Measurements from ENCODE around the gene ACAD8. TPM values are rescaled to one million over a fixed set of nuclear protein-coding genes. Genes with fewer than 3 reads are reported as not detected.

The ACAD8 gene
- total and polyA plus RNA-seq, 8 donors = 15.9 to 38.5 (median 18.2) TPM

DNA sequence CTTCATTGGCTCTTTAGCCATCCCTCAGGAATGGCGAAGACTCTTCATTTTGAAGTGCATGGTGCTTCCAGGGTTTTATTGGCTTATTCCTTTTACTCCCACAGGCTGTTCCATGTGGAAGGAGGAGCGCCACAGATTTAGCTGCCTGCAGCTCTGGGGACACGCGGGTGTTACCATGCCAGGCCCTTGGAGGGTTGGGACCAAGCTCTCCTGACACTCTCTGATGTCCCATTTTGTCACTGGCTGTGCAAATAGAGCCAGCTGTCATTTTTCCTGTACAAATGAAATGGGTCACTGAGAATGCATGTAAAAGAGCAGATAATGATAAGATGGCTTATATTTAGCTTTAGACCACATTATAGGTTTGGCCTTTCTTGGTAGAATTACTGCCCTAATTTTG, 9.5 kb upstream of the ACAD8 start:
- H3K36me3 ChIP-seq = peaks cover 0 to 43% (median 19%) of the 10 kb centered on the region in 3 donors
- FAIRE-seq = no peak

DNA sequence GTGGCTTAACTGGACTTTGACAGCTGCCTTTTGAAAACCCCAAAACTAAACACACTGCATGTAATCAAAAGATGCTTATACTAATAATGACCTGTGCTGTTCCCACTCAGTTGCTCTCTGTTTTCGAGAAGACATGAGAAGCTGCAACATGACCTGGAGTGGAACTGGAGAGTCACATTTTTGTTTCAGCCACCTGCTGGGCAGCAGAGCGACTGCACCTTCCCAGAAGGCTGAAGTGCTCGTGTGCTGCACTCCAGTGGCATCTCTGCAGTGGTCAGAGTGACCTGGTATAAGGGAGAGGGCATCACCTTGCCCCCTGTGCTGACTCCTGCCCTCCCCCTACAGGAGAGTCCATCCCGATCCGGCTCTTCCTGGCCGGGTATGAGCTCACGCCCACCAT, 8.8 kb upstream of the ACAD8 start:
- Histone ChIP-seq H3K4me1 (no peaks in the 10 kb centered on the region), H3K9me3 (no peaks in the 10 kb centered on the region), H3K27me3 (no peaks in the 10 kb centered on the region), H3K27ac (no peak overlapping the region), H3K4me3 (no peak overlapping the region), H3K36me3 (peaks cover 0 to 43% (median 19%) of the 10 kb centered on the region in 3 donors)
- TF ChIP-seq, protein P1, sequence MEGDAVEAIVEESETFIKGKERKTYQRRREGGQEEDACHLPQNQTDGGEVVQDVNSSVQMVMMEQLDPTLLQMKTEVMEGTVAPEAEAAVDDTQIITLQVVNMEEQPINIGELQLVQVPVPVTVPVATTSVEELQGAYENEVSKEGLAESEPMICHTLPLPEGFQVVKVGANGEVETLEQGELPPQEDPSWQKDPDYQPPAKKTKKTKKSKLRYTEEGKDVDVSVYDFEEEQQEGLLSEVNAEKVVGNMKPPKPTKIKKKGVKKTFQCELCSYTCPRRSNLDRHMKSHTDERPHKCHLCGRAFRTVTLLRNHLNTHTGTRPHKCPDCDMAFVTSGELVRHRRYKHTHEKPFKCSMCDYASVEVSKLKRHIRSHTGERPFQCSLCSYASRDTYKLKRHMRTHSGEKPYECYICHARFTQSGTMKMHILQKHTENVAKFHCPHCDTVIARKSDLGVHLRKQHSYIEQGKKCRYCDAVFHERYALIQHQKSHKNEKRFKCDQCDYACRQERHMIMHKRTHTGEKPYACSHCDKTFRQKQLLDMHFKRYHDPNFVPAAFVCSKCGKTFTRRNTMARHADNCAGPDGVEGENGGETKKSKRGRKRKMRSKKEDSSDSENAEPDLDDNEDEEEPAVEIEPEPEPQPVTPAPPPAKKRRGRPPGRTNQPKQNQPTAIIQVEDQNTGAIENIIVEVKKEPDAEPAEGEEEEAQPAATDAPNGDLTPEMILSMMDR (IDR thresholded peaks at IDR 0.05) = peak in 2 of 4 donors; percentile 24 to 27
- WGBS, 2 donors = 63 to 70% methylated on average over 7 of the region's 7 CpGs
- ATAC-seq (peak in 3 of 4 donors; percentile 55 to 76 (median 65)), DNase-seq (no peak), FAIRE-seq (no peak)
- intact Hi-C loops (cut with DNase I) = no loop called here

More for the DNA sequence above, 9.5 kb upstream of the ACAD8 start:
- ATAC-seq (peak in 3 of 4 donors; percentile 19 to 64 (median 51)), DNase-seq (no peak)
- Histone ChIP-seq H3K9me3 (no peaks in the 10 kb centered on the region), H3K27ac (no peak overlapping the region), H3K27me3 (no peaks in the 10 kb centered on the region), H3K4me3 (no peak overlapping the region), H3K4me1 (no peaks in the 10 kb centered on the region)
- 76 to 77% methylated on average over 4 of the region's 4 CpGs for WGBS, 2 donors
- intact Hi-C loops (cut with DNase I) = no loop called here
- TF ChIP-seq, protein P1 (IDR thresholded peaks at IDR 0.05) = no peak

DNA sequence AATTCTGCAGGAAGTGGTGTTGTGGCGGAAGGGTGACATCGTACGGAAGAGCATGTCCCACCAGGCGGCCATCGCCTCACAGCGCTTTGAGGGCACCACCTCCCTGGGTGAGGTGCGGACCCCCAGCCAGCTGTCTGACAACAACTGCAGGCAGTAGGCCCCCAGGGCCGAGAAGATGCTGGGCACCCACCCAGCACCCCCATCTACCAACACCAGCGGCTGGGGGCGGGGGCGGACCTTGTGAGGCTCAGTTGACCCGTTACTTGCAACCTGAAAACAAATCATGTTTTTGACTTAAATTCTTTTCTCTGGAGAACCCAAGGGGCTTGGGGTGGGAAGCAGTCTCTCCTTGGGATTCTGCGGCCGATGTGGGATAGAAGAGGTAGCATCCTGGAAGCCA, 7.9 kb upstream of the ACAD8 start:
- Histone ChIP-seq H3K4me1 (no peaks in the 10 kb centered on the region), H3K4me3 (no peak overlapping the region), H3K27ac (no peak overlapping the region), H3K27me3 (no peaks in the 10 kb centered on the region), H3K9me3 (no peaks in the 10 kb centered on the region), H3K36me3 (peaks cover 0 to 51% (median 19%) of the 10 kb centered on the region in 3 donors)
- DNase-seq (peak in 1 of 6 donors; percentile 51), FAIRE-seq (no peak), ATAC-seq (no peak)
- WGBS, 2 donors = 96% methylated on average over 14 of the region's 14 CpGs
- intact Hi-C loops (cut with DNase I) = no loop called here
- TF ChIP-seq, protein P1 (IDR thresholded peaks at IDR 0.05) = no peak

DNA sequence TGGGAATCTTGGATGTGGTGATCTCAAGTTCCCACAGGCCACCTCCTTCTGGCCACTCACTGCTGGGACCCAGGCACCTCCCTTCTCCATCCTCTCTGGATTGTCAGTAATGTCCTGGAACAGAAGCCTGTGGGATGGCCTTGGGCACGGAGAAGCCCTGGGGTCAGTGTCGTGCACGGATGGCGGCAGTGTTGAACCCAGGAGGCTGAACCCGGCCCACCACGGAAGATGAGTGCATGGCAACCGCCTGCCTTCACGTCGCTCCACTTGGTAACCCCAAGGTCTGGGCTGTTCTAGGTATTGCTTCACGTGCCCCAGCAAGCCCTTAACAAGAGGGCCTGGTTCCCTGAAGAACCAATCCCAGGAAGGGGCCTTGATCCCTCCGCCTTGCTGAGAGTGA, 7.3 kb upstream of the ACAD8 start:
- DNase-seq (peak in 1 of 6 donors; percentile 55), ATAC-seq (no peak), FAIRE-seq (no peak)
- 91% methylated on average over 9 to 11 of the region's 11 CpGs for WGBS, 2 donors
- intact Hi-C loops (cut with DNase I) = no loop called here
- peaks cover 0 to 56% (median 19%) of the 10 kb centered on the region in 3 donors for H3K36me3 ChIP-seq
- no peak overlapping the region for H3K4me3 ChIP-seq
- no peaks in the 10 kb centered on the region for H3K27me3 ChIP-seq
- no peaks in the 10 kb centered on the region for H3K4me1 ChIP-seq
- H3K9me3 ChIP-seq = no peaks in the 10 kb centered on the region
- H3K27ac ChIP-seq = no peak overlapping the region
- TF ChIP-seq, protein P1 (IDR thresholded peaks at IDR 0.05) = no peak

DNA sequence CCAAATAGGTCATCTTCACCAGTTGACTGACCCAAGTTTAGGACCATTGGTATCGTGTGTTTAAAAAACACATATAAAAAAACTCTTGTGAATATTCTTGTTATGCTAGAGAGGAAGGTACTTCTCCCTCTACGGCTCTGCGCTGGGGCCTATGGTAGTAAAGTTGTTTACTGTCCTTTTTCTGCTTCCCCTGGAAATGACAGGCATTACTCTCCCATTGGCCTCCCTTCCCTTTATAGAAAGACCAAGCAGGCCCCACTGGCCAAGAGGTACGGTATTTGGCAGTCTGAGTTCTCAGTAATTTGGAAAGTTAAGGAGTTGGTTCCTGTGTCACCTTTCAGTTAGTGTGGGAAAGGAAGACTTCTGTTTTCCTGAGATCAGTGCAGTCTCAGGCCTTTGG, 6.7 kb upstream of the ACAD8 start:
- peaks cover 0 to 56% (median 19%) of the 10 kb centered on the region in 3 donors for H3K36me3 ChIP-seq
- H3K9me3 ChIP-seq = no peaks in the 10 kb centered on the region
- H3K27ac ChIP-seq = no peak overlapping the region
- H3K4me1 ChIP-seq = no peaks in the 10 kb centered on the region
- intact Hi-C loops (cut with DNase I) = no loop called here
- 87 to 89% methylated on average over 4 of the region's 4 CpGs for WGBS, 2 donors
- H3K27me3 ChIP-seq = no peaks in the 10 kb centered on the region
- TF ChIP-seq, protein P1 (IDR thresholded peaks at IDR 0.05) = no peak
- ATAC-seq (no peak), FAIRE-seq (no peak), DNase-seq (no peak)
- H3K4me3 ChIP-seq = no peak overlapping the region
